ENCODE data around the gene GPC1.
A peak's percentile ranks its signal among the peaks of the same experiment; 100 is the strongest.

GPC1 gene

GRCh38 chr2:240431661-240432424 is 3.6 kb upstream of the GPC1 start:
- DNase-seq, result no peak

- no peak for DNase-seq
Observed at GRCh38 chr2:240432430-240432819, 3.0 kb upstream of the GPC1 start.

GRCh38 chr2:240432820-240433801 is 2.4 kb upstream of the GPC1 start:
- DNase-seq, result no peak

- no peak for DNase-seq
Observed at GRCh38 chr2:240433973-240434727, 1.3 kb upstream of the GPC1 start.

- DNase-seq, result peak; percentile 83
Observed at GRCh38 chr2:240434728-240435456, 571 bp upstream of the GPC1 start.

GRCh38 chr2:240435948-240436682 is 652 bp downstream of the GPC1 start:
- DNase-seq, result peak; percentile 15

GRCh38 chr2:240436683-240437550 is 1.5 kb downstream of the GPC1 start:
- no peak for DNase-seq

GRCh38 chr2:240437551-240437860 is 2.0 kb downstream of the GPC1 start:
- DNase-seq, result no peak

GRCh38 chr2:240437861-240438809 is 2.7 kb downstream of the GPC1 start:
- peak; percentile 43 for DNase-seq

GRCh38 chr2:240438810-240439697 is 3.6 kb downstream of the GPC1 start:
- DNase-seq, result no peak

GRCh38 chr2:240439698-240440151 is 4.3 kb downstream of the GPC1 start:
- DNase-seq, result no peak

GRCh38 chr2:240440251-240440650 is 4.8 kb downstream of the GPC1 start:
- no peak for DNase-seq

GRCh38 chr2:240440704-240441320 is 5.3 kb downstream of the GPC1 start:
- DNase-seq, result no peak

- DNase-seq, result no peak
Observed at GRCh38 chr2:240441326-240441992, 6.0 kb downstream of the GPC1 start.

- DNase-seq, result no peak
Observed at GRCh38 chr2:240441993-240442411, 6.5 kb downstream of the GPC1 start.

GRCh38 chr2:240442891-240443715 is 7.6 kb downstream of the GPC1 start:
- no peak for DNase-seq
